ENCODE data around the gene CLPTM1.

Gene CLPTM1

DNA sequence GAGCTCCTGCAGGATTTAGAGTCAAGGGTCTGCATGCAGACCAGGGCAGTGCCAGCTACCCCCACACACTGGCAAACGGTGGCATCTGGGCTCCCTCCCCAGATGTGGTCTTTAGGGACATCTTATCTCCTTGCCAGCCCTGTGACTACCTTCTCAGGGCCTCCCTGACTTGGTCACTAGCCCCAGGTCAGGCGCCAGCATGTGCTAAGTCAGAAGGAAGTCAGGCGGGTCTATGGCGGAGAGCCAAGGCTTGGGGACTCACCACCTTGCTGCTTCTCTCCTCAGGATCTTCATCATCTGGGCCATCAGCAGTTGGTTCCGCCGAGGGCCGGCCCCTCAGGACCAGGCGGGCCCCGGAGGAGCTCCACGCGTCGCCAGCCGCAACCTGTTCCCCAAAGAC, 17.6 kb downstream of the CLPTM1 start:
- POLR2A ChIA-PET, result no interaction called here
- CTCF ChIA-PET, result no interaction called here
- DNase-seq (ENCODE audit: extremely low spot score), result no peak
- TF ChIP-seq LEF1 (IDR thresholded peaks at IDR 0.05; ENCODE audit: borderline replicate concordance), result no peak
- no peak for TF ChIP-seq BHLHE40 (IDR thresholded peaks at IDR 0.05; ENCODE audit: borderline replicate concordance)
- TF ChIP-seq FOXA1 (IDR thresholded peaks at IDR 0.05), result no peak
- no peak for TF ChIP-seq PKNOX1 (IDR thresholded peaks at IDR 0.05)
- no peak for TF ChIP-seq HDGF (IDR thresholded peaks at IDR 0.05; ENCODE audit: borderline replicate concordance)
- no peak for TF ChIP-seq FOXM1 (IDR thresholded peaks at IDR 0.05; ENCODE audit: borderline replicate concordance)
- TF ChIP-seq NFRKB (IDR thresholded peaks at IDR 0.05), result no peak
- no peak for TF ChIP-seq L3MBTL2 (conservative IDR thresholded peaks at IDR 0.05)
- TF ChIP-seq CTBP1 (IDR thresholded peaks at IDR 0.05; ENCODE audit: borderline replicate concordance), result no peak
- no peak for TF ChIP-seq TARDBP (IDR thresholded peaks at IDR 0.05)
- no peak for TF ChIP-seq FOXK2 (IDR thresholded peaks at IDR 0.05)
- TF ChIP-seq ELF4 (IDR thresholded peaks at IDR 0.05), result no peak

GRCh38 chr19:44973982-44974735, 19.0 kb downstream of the CLPTM1 start:
- TF ChIP-seq ARNT (IDR thresholded peaks at IDR 0.05) (no peak), FOXA1 (IDR thresholded peaks at IDR 0.05) (no peak), BHLHE40 (IDR thresholded peaks at IDR 0.05; ENCODE audit: borderline replicate concordance) (no peak), SP1 (IDR thresholded peaks at IDR 0.05) (no peak), ZNF384 (IDR thresholded peaks at IDR 0.05) (no peak)
- CTCF ChIA-PET, result no interaction called here
- no peak for DNase-seq (ENCODE audit: extremely low spot score)
- POLR2A ChIA-PET, result interaction anchor here (0.8 kb wide), 1 partner anchor 19 kb away, joined by 3 read pairs; the partner anchor contains the start of gene CLPTM1

- ChIA-PET POLR2A (interaction anchor here (0.8 kb wide), 1 partner anchor 20 kb away, joined by 3 read pairs; the partner anchor contains the start of gene CLPTM1), CTCF (no interaction called here)
- DNase-seq (ENCODE audit: extremely low spot score), result no peak
- TF ChIP-seq ARNT (IDR thresholded peaks at IDR 0.05) (no peak), FOXA1 (IDR thresholded peaks at IDR 0.05) (no peak), SUZ12 (IDR thresholded peaks at IDR 0.05) (no peak), FOXM1 (IDR thresholded peaks at IDR 0.05; ENCODE audit: borderline replicate concordance) (no peak), CTBP1 (IDR thresholded peaks at IDR 0.05; ENCODE audit: borderline replicate concordance) (no peak), HDGF (IDR thresholded peaks at IDR 0.05; ENCODE audit: borderline replicate concordance) (no peak), PKNOX1 (IDR thresholded peaks at IDR 0.05) (no peak), L3MBTL2 (conservative IDR thresholded peaks at IDR 0.05) (no peak), BHLHE40 (IDR thresholded peaks at IDR 0.05; ENCODE audit: borderline replicate concordance) (no peak), NFRKB (IDR thresholded peaks at IDR 0.05) (no peak), TARDBP (IDR thresholded peaks at IDR 0.05) (no peak), ELF4 (IDR thresholded peaks at IDR 0.05) (no peak), SP1 (IDR thresholded peaks at IDR 0.05) (no peak), LEF1 (IDR thresholded peaks at IDR 0.05; ENCODE audit: borderline replicate concordance) (no peak), ZNF384 (IDR thresholded peaks at IDR 0.05) (no peak), FOXK2 (IDR thresholded peaks at IDR 0.05) (no peak)
These were observed 19.7 kb downstream of the CLPTM1 start for GRCh38 chr19:44974857-44975256.

- ChIA-PET CTCF (no interaction called here), POLR2A (no interaction called here)
- no peak for TF ChIP-seq CTBP1 (IDR thresholded peaks at IDR 0.05; ENCODE audit: borderline replicate concordance)
- TF ChIP-seq ARNT (IDR thresholded peaks at IDR 0.05), result no peak
- TF ChIP-seq TARDBP (IDR thresholded peaks at IDR 0.05), result no peak
- no peak for TF ChIP-seq L3MBTL2 (conservative IDR thresholded peaks at IDR 0.05)
- no peak for TF ChIP-seq PKNOX1 (IDR thresholded peaks at IDR 0.05)
- TF ChIP-seq HDGF (IDR thresholded peaks at IDR 0.05; ENCODE audit: borderline replicate concordance), result no peak
- TF ChIP-seq ELF4 (IDR thresholded peaks at IDR 0.05), result no peak
- no peak for TF ChIP-seq FOXK2 (IDR thresholded peaks at IDR 0.05)
- TF ChIP-seq BHLHE40 (IDR thresholded peaks at IDR 0.05; ENCODE audit: borderline replicate concordance), result no peak
- TF ChIP-seq FOXA1 (IDR thresholded peaks at IDR 0.05), result no peak
- TF ChIP-seq SP1 (IDR thresholded peaks at IDR 0.05), result no peak
- TF ChIP-seq SUZ12 (IDR thresholded peaks at IDR 0.05), result no peak
- no peak for TF ChIP-seq LEF1 (IDR thresholded peaks at IDR 0.05; ENCODE audit: borderline replicate concordance)
These were observed 20.3 kb downstream of the CLPTM1 start for GRCh38 chr19:44975444-44975843.

DNA sequence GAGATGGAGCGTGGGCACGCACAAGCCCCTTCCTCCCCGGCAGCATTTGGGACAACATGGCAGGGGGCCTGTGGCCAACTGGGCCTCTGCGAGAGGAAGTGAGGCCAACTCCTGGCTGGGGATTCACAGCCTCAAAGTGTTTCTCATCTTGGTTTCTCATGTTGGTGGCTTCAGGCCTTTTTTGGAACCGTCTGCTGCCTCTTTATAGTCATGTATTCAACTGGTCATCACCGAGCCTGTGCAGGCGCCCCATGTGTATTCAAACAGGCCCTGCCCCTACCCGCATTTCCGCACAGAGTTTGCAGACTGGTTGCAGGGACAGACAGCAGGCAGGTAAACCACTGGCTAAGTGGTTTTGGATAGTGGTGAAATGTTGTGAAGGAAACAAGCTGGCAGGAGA, 28.8 kb downstream of the CLPTM1 start:
- ChIA-PET CTCF (no interaction called here), POLR2A (no interaction called here)
- no peak for DNase-seq (ENCODE audit: extremely low spot score)
- TF ChIP-seq ELF4 (IDR thresholded peaks at IDR 0.05) (no peak), CTBP1 (IDR thresholded peaks at IDR 0.05; ENCODE audit: borderline replicate concordance) (no peak), FOXK2 (IDR thresholded peaks at IDR 0.05) (no peak), PKNOX1 (IDR thresholded peaks at IDR 0.05) (no peak), NFRKB (IDR thresholded peaks at IDR 0.05) (no peak), L3MBTL2 (conservative IDR thresholded peaks at IDR 0.05) (no peak), SUZ12 (IDR thresholded peaks at IDR 0.05) (no peak), TARDBP (IDR thresholded peaks at IDR 0.05) (no peak), FOXA1 (IDR thresholded peaks at IDR 0.05) (no peak), SP1 (IDR thresholded peaks at IDR 0.05) (no peak), HDGF (IDR thresholded peaks at IDR 0.05; ENCODE audit: borderline replicate concordance) (no peak), ZNF384 (IDR thresholded peaks at IDR 0.05) (no peak), LEF1 (IDR thresholded peaks at IDR 0.05; ENCODE audit: borderline replicate concordance) (no peak)

More at GRCh38 chr19:44975444-44975843, 20.3 kb downstream of the CLPTM1 start:
- DNase-seq (ENCODE audit: extremely low spot score), result no peak
